Left ventricle myocardium superior (tissue), 1 donor: Measurements from ENCODE around the gene MYF5. TPM values are rescaled to one million over a fixed set of nuclear protein-coding genes. Genes with fewer than 3 reads are reported as not detected.

Experiments
- ATAC-seq: fragments of 200-7000 bp; cut with Tn5 transposase; one replicate; pipeline ENCODE4 v1.9.1; 2020; ENCODE audit warnings: mild to moderate bottlenecking, moderate library complexity
- DNase-seq: peaks from one replicate; pipeline ENCODE4 v3.0.0-alpha.2; 2020
- intact Hi-C: fragments of 100-400 bp; cut with micrococcal nuclease; formaldehyde crosslinking; loops from one replicate; pipeline ENCODE4 v1.11.0; 2022
- total RNA-seq: library from RNA; stranded (reverse); fragmentation: NEBNext Ultra II Directional; extraction: Animal tissue kit (Norgen Biotek cat#: 25700); gene quantifications from one replicate; pipeline ENCODE4 v1.2.1, GENCODE V29; 2021
- donor health status: DM: no; HTN: yes; CAD: no; lungs with severe emphysema.

The MYF5 gene
- total RNA-seq, 1 donor from 2014 or later, result not detected

DNA sequence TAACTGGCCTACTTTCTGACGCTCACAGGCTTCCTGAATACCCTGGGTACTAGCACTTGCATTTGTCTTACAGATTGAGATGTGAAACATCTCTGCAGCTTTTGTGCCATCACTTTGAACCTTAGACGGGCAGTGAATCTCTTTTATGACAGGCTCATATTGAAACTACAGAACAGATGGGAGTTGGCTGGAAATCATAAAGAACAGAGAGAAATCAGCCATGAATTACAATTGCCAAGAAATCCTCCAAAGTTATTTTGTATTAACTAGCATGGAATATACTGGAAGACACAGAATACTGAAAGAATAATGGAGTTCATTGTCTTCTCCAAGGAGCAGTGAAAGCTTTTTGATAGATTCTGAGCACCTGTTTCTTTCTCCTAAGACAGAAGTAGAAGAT is 32.7 kb downstream of the MYF5 start:
- intact Hi-C loops, result loop anchor here (10.0 kb wide), 1 partner anchor 255 kb away; no protein-coding TSS in a partner anchor
- DNase-seq, result no peak
- no peak for ATAC-seq

DNA sequence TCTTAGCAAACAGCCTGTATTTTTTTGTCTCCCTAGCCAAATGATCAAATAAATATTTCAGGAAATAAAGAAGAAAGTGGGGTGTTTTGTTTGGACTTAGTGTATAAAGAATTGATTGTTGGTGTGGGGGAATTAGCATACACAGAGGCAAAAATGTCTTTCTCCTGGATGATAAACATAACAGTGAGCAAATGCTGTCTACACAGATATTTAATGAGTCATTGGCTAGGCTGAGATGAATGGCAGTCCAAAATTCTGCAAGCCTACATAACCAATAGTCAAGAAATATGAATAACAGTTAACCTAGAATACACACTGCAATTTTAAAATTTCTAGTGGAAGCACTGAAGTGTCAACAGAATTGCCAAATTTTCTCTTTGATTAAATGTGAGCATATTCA is 35.8 kb downstream of the MYF5 start:
- ATAC-seq (no peak), DNase-seq (no peak)
- intact Hi-C loops, result no loop called here

- ATAC-seq, result no peak
- no peak for DNase-seq
- intact Hi-C loops, result no loop called here
Measured at GRCh38 chr12:80754274-80754673, 37.6 kb downstream of the MYF5 start.

GRCh38 chr12:80756875-80757274 is 40.2 kb downstream of the MYF5 start:
- intact Hi-C loops, result no loop called here
- ATAC-seq (no peak), DNase-seq (no peak)

- ATAC-seq, result no peak
- no peak for DNase-seq
- intact Hi-C loops, result no loop called here
Measured at GRCh38 chr12:80761838-80762237, 45.1 kb downstream of the MYF5 start.

GRCh38 chr12:80763874-80764273 is 47.2 kb downstream of the MYF5 start:
- DNase-seq (no peak), ATAC-seq (no peak)
- intact Hi-C loops, result no loop called here

DNA sequence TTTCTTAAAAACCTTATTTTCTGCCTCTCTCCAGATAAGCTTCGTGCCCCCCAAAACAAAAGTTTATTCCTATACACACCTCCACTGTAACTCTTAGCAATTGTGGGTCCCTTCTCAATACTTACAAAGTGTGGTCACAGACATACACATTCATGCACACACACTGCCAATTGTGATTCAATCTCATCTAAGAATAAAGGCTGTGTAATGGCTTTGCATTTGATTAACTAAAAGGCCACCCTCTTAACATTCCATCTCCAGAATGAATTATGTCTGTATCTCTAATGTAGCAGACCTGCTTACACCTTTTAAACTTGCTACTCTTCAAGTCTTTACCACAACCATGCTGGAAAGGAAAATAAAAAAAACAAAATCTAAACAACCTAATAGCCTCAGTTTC is 49.5 kb downstream of the MYF5 start:
- ATAC-seq (no peak), DNase-seq (no peak)
- intact Hi-C loops, result no loop called here

DNA sequence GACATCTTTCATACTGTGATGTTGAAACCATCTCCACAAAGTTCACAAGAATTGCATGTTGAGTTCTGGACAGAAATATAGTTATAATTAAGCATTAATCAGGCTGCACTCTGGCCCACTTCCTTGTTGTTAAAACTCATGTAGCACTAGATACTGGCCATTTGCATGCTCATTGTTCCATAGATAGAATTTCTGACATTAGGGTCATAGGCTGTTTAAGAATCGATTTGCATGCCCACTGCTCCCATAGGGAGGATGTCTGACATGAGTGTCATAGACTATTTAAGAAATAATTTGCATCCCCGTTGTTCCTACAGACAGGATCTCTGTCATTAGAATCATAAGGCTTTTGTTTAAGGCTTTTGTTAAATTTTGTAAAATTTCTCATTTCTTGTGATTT is 50.2 kb downstream of the MYF5 start:
- no peak for DNase-seq
- no peak for ATAC-seq
- intact Hi-C loops, result no loop called here

Other genes with a start within 250 kb of the MYF5 start
- not detected for gene MYF6, start 9.3 kb upstream of the MYF5 start, total RNA-seq
- 14.4 TPM for gene LIN7A, start 221.0 kb downstream of the MYF5 start, total RNA-seq